ENCODE results near the gene PITRM1. TPM values are rescaled to one million over a fixed set of nuclear protein-coding genes. Genes with fewer than 3 reads are reported as not detected.

The PITRM1 gene
- total and polyA plus RNA-seq, 11 donors: 65.8 to 128 (median 91.8) TPM

DNA sequence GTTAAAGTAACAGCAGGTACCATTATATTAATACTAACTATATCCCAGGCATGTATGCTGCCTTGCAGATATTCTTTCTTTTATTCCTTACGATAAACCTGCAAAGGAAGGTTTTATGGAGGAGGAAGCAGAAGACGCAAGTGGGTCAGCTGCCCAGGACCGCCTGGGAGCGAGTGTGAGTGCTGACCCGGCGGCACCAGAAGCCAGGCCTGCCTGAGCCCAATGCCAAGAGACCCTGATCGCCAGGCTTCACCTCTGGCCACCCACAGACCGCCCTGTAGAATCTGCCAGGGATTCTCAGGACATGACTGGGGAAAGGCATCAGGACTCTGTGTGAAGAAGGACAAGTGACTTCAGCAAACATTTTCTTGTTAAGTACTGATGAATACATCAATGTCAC is 26.3 kb downstream of the PITRM1 start:
- intact Hi-C loops (cut with DNase I): no loop called here
- H3K27ac ChIP-seq: no peak overlapping the region
- ATAC-seq: no peak
- TF ChIP-seq, protein P1, sequence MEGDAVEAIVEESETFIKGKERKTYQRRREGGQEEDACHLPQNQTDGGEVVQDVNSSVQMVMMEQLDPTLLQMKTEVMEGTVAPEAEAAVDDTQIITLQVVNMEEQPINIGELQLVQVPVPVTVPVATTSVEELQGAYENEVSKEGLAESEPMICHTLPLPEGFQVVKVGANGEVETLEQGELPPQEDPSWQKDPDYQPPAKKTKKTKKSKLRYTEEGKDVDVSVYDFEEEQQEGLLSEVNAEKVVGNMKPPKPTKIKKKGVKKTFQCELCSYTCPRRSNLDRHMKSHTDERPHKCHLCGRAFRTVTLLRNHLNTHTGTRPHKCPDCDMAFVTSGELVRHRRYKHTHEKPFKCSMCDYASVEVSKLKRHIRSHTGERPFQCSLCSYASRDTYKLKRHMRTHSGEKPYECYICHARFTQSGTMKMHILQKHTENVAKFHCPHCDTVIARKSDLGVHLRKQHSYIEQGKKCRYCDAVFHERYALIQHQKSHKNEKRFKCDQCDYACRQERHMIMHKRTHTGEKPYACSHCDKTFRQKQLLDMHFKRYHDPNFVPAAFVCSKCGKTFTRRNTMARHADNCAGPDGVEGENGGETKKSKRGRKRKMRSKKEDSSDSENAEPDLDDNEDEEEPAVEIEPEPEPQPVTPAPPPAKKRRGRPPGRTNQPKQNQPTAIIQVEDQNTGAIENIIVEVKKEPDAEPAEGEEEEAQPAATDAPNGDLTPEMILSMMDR (IDR thresholded peaks at IDR 0.05): no peak
- TF ChIP-seq POLR2A (IDR thresholded peaks at IDR 0.05): no peak
- no peaks in the 10 kb centered on the region for H3K9me3 ChIP-seq
- no peaks in the 10 kb centered on the region for H3K27me3 ChIP-seq
- no peak for DNase-seq
- WGBS, 4 donors: 93 to 97% (median 96%) methylated on average over 8 of the region's 8 CpGs
- H3K4me1 ChIP-seq: peaks cover 0 to 4% (median 0%) of the 10 kb centered on the region in 12 donors
- H3K36me3 ChIP-seq: peaks cover 0 to 100% (median 100%) of the 10 kb centered on the region in 9 donors
- H3K4me3 ChIP-seq: no peak overlapping the region

DNA sequence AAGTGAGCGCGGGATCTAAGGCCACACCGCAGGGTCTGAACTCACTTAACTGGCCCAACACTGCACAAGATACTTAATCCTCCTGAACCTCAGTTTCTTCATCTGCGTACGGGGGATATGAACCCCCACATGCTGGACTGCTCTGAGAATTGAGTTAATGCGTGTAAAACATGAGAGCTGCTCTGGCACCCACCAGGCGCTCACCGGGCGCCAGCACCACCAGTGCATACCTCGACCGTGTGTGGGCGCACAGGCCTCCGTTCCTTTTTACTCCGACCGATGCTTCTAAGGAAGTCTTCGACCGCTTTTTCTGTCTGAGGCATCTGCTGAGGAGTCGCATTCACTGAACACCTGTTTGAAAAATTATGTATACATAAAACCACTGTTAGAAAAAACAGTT is 27.2 kb downstream of the PITRM1 start:
- intact Hi-C loops (cut with DNase I): no loop called here
- no peaks in the 10 kb centered on the region for H3K27me3 ChIP-seq
- WGBS, 4 donors: 95 to 98% (median 97%) methylated on average over 18 of the region's 18 CpGs
- H3K4me1 ChIP-seq: peaks cover 0 to 8% (median 2%) of the 10 kb centered on the region in 12 donors
- no peak overlapping the region for H3K27ac ChIP-seq
- DNase-seq (no peak), ATAC-seq (no peak)
- no peak overlapping the region for H3K4me3 ChIP-seq
- H3K9me3 ChIP-seq: no peaks in the 10 kb centered on the region
- no peak for TF ChIP-seq POLR2A (IDR thresholded peaks at IDR 0.05)
- TF ChIP-seq, protein P1 (IDR thresholded peaks at IDR 0.05): no peak
- H3K36me3 ChIP-seq: peaks cover 0 to 100% (median 100%) of the 10 kb centered on the region in 9 donors

DNA sequence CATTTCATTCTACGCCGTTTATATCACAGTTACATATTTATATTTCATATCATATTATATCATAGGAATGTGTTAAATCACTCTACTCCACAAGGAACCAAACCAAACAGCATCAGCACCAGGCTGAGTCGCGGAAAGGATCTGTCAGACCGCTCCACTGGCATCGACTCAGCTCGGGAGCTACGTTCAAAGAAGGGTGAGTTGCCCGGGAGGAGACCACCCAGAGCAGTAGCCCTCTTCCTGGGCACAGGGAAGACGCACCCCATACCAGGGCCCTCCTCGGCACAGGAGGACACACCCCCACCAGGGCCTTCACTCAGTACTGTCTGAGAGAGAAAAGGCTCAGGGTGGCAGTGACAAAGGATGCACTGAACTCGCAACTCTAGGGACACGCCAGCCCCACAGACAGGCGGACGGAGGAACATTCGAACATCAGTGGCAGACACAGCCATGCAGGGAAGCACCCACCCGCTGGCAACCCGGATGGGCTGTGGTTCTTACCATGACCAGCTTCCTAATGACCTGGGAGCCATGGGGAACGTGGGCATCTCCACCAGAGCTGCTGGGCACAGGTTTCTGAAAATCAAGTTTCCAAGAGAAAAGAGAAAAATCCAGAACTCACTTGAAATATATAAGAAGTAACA is 28.7 kb downstream of the PITRM1 start:
- peaks cover 0 to 12% (median 2%) of the 10 kb centered on the region in 12 donors for H3K4me1 ChIP-seq
- no peak overlapping the region for H3K4me3 ChIP-seq
- DNase-seq: no peak
- ATAC-seq: peak in 1 of 4 donors; percentile 7
- WGBS, 4 donors: 91 to 95% (median 94%) methylated on average over 19 of the region's 19 CpGs
- no peak overlapping the region for H3K27ac ChIP-seq
- intact Hi-C loops (cut with DNase I): no loop called here
- no peaks in the 10 kb centered on the region for H3K9me3 ChIP-seq
- H3K36me3 ChIP-seq: peaks cover 0 to 100% (median 100%) of the 10 kb centered on the region in 9 donors
- H3K27me3 ChIP-seq: no peaks in the 10 kb centered on the region
- TF ChIP-seq POLR2A (IDR thresholded peaks at IDR 0.05): no peak
- TF ChIP-seq, protein P1 (IDR thresholded peaks at IDR 0.05): no peak

DNA sequence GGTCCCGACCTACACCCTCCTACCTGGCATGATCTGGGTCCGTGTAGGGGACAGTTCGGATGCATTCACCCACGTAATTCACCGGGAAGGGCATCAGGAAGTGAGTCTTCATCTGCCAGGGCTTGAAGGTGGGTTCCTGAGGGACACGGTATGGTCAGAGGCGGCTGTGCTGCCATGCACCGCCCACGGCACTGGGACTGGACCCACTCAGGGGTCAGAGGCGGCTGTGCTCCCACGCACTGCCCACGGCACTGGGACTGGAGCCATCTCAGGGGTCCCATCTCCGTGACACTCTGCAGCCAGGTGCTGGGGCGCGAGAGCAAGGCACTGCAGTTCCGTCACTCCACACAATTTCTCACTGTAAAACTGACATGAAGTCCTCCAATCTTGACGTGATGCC is 29.2 kb downstream of the PITRM1 start:
- Histone ChIP-seq H3K36me3 (peaks cover 0 to 100% (median 100%) of the 10 kb centered on the region in 9 donors), H3K27ac (no peak overlapping the region), H3K27me3 (no peaks in the 10 kb centered on the region), H3K4me1 (peaks cover 0 to 14% (median 3%) of the 10 kb centered on the region in 12 donors), H3K4me3 (no peak overlapping the region), H3K9me3 (no peaks in the 10 kb centered on the region)
- DNase-seq (no peak), ATAC-seq (no peak)
- 89 to 95% (median 93%) methylated on average over 17 of the region's 17 CpGs for WGBS, 4 donors
- intact Hi-C loops (cut with DNase I): no loop called here
- TF ChIP-seq, protein P1 (IDR thresholded peaks at IDR 0.05): no peak
- TF ChIP-seq POLR2A (IDR thresholded peaks at IDR 0.05): no peak

All from heart left ventricle (tissue), 16 donors.